Choroid plexus epithelial cell (primary cell): Measurements from ENCODE around the gene RGS16.

Experiments used
- DNase-seq: peaks from one replicate; pipeline ENCODE4 v3.0.0-alpha.2; 2010; ENCODE audit warnings: low read depth
- H3K4me3 ChIP-seq: 2 replicates; pipeline ENCODE4 v1.5.1; 2011; ENCODE audit warnings: low read depth, mild to moderate bottlenecking, control low read depth, low read length, moderate library complexity
- TF ChIP-seq, protein P1 (sequence below): conservative IDR thresholded peaks from 2 replicates; pipeline ENCODE4 v1.5.1; 2011; ENCODE audit warnings: low read depth, mild to moderate bottlenecking, control low read depth, inconsistent platforms, low read length, moderate library complexity

Gene RGS16

DNA sequence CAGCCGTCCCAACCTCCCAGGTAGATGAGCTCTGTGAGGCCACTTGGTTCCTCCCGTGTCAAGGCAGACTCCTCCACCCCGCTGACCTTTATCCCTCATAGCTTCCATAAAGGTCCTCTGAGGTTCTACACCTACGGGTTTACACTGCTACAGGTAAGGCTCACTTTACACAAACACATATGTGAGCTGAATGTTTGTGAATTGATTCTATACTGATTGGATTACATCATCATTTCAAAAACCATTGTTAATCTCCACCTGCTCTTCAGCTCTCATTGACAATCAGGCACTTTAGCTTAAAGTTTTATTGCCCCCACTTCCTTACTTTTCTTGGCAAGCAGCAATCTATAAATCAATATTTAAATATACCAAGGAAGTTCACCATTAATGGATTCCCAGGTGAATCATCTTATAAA is 12.8 kb upstream of the RGS16 start:
- no peak for DNase-seq
- no peak overlapping the region for H3K4me3 ChIP-seq
- TF ChIP-seq, protein P1, sequence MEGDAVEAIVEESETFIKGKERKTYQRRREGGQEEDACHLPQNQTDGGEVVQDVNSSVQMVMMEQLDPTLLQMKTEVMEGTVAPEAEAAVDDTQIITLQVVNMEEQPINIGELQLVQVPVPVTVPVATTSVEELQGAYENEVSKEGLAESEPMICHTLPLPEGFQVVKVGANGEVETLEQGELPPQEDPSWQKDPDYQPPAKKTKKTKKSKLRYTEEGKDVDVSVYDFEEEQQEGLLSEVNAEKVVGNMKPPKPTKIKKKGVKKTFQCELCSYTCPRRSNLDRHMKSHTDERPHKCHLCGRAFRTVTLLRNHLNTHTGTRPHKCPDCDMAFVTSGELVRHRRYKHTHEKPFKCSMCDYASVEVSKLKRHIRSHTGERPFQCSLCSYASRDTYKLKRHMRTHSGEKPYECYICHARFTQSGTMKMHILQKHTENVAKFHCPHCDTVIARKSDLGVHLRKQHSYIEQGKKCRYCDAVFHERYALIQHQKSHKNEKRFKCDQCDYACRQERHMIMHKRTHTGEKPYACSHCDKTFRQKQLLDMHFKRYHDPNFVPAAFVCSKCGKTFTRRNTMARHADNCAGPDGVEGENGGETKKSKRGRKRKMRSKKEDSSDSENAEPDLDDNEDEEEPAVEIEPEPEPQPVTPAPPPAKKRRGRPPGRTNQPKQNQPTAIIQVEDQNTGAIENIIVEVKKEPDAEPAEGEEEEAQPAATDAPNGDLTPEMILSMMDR, result no peak

DNA sequence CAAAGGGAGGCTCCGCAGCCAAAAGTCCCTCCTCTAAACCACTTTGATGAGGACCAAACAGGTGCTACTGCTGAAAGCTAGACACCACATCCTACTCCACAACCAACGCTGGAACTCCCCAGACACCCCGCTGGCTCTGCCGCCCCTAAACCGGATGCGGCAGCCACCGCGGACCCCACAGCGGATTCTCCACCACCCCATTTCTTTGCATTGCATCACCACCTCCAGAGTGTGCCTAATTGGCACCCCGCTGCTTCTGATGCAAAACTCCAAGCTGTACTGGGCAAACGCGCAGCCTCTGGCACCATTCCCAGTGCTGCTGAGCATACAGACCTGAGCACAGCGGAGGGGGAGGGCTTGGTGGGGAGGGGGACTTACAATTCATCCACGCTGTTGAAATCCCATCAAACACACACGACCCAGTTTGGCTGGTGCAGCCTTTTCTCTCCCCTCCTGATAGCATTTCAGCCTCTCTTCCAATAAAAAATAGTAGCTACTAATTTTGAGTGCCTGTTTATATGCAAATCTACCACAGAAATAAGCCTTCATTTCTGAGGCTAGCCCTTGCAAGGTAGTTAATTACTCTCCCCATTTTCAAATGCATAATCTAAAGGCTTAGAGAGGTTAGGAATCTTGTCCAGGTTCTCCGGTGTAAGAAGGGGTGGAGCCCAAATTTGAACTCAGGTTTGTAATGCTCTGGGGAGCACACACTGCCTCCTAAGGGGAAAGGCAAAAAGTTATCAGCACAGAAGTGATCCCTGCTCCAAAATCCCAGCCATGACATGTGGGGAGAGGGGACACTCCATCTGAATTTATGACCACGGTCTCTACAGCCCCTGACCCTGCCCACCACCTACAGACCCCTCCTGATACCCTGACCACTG is 12.2 kb upstream of the RGS16 start:
- DNase-seq, result peak; percentile 93
- TF ChIP-seq, protein P1, result no peak
- H3K4me3 ChIP-seq, result no peak overlapping the region

DNA sequence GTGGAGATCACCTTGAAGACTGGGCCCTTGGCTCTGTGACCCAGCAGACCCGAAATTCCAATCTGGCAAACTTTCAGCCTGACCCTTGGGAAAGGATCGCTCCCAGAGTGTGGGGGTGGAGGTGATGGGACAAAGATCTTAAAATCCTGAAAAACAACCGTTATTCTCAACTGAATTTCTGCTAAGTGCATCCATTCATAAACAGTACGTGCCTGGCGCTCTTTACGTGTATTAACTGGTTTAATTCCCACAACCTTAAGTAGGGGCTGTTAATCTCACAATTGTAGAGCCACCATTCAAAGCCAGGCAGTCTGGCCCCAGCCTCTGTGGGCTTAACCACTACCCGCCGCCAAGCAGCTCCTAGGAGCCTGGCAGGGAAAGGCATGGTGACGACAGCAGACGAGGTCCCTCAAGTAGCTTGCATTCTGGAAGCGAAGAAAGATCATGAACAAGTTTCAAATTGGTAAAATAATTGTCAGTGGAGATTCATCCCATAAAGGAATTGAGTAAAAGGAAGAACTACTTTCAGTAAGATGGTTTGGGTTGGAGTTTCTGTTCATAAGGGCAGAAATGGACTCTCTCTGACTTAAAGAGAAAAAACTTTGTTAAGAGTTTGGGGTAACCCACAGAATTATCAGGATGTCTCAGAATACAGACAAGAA is 11.4 kb upstream of the RGS16 start:
- DNase-seq, result peak; percentile 40
- H3K4me3 ChIP-seq, result peak overlapping the region; percentile 57
- TF ChIP-seq, protein P1, result no peak

DNA sequence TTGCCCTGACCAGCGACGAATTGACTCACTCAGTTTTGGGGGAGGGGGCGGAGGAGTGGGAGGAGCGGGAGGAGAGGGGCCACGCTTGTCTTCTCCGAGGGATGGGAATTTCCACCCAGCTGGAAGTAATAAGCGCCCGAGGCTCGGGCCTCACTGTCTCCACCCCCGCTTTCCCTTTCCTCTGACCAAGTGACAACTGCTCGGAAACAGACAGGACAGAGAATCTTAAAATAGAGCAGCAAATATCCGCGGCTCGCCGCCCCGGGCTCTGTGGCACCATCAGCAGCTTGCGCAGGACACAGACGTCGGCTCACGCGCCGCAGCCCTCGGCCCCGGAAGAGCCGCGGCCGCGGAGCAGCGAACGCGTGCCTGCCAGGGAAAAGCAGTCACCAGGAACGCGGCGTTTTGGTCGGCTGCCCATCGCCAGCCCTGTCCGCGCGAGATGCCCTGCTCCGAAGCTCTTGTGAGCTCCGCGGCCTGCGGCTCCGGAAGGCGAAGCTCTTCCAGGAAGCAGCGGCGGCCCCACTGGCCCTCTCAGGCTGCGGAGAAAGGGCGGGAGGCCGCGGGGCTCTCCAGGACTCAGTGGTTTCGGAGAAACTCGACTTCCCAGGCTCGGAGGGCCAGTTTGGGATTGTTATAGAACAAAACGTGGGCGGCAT is 10.7 kb upstream of the RGS16 start:
- DNase-seq, result peak; percentile 66
- H3K4me3 ChIP-seq, result peak overlapping the region; percentile 57
- TF ChIP-seq, protein P1, result no peak

DNA sequence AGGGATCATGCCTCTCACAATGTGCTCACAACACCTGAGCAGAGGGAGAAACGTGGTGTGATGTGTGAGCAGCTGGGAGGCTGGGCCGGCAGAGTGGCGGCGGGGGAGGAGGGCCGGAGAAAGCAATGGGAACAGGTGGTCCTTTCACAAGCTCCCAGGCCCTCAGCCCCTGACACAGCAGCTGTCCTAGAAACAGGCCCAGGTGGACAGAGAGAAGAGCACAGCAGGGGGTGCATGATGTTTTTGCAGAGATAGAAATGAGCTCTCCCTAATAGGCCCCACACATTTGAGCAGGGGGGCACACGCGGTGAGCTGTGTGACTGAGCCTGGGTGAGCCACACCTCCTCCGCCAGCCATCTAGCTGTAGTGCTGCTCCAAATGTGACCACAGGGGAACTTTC is 7.6 kb upstream of the RGS16 start:
- TF ChIP-seq, protein P1, result no peak
- H3K4me3 ChIP-seq, result no peak overlapping the region
- DNase-seq, result no peak

DNA sequence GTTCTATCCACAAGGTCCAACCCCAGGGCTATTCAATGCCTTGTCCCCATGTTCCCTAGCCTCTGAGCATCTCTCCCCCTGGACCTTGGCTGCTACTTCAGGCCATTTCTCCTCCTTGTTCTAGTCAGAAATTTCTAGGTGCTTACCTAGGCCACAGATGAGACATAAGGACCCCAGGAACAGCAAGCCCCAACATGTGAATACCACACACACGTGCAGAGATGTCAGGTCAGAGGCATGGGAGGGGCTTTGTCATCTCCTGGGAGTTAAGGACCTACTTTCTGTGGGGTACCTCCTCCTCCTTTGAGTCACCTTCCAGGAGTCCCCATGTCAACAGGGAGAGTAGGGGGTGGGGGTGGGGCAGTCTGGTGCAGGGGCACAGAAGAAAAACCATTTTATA is 7.1 kb upstream of the RGS16 start:
- DNase-seq, result no peak
- no peak overlapping the region for H3K4me3 ChIP-seq
- TF ChIP-seq, protein P1, result no peak
